ENCODE data around the gene TRABD2B. TPM values are rescaled to one million over a fixed set of nuclear protein-coding genes. Genes with fewer than 3 reads are reported as not detected.

TRABD2B gene
- total RNA-seq, 1 experiment from 2014 or later, result 0.05 TPM

DNA sequence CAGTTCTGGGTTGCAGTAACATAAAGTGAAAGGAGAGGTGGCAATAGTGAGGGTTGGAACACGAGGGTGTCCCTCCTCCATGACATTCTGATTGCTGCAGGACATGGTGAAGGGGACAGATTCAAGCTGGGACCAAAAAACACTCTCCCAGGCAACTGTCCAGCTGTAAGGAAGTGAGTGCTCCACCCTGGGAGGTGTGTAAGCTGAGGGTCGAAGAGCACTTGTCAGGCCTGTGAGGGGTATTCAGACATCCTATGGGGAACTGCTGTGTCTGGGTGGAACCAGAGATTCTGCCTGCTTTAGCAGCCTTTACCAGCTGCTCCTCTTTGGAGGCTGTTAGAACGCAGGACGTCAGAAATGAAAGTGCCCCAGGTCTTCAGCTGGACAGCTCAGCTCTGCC, 212.1 kb downstream of the TRABD2B start:
- ChIA-PET CTCF (interaction anchor here (2.3 kb wide), 1 partner anchor 146 kb away, joined by 6 read pairs; no protein-coding TSS in a partner anchor), RAD21 (ENCODE audit: low non-redundant PET in 1 of 2, low total read pairs in 2 of 2, uncharacterized antibody in 2 of 2, unreplicated experiment in 2 of 2) (no interaction called here), POLR2A (no interaction called here)
- ATAC-seq (no peak), DNase-seq (ENCODE audit: low read depth, low spot score) (no peak)
- Histone ChIP-seq H3K4me1 (ENCODE audit: control insufficient read depth in 1 of 2, insufficient read depth in 2 of 2, low read length in 2 of 2) (no peaks in the 10 kb centered on the region), H3K27me3 (ENCODE audit: insufficient read depth, low read length) (peaks cover 3% of the 10 kb centered on the region; the same call in 1 of the 2 replicates), H3K9me2 (ENCODE audit: insufficient read depth) (no peaks in the 10 kb centered on the region), H3K4me2 (ENCODE audit: low read length) (no peak overlapping the region), H3K9me3 (ENCODE audit: control insufficient read depth in 1 of 2, insufficient read depth in 1 of 2, low read depth in 1 of 2, low read length in 2 of 2) (no peaks in the 10 kb centered on the region), H3K79me2 (ENCODE audit: insufficient read depth, low read length) (no peaks in the 10 kb centered on the region), H3K4me3 (replicated peaks in 1 of 2; ENCODE audit: low read depth in 1 of 2, low read length in 2 of 2) (no peak overlapping the region), H3K27ac (ENCODE audit: low read depth, low read length) (no peak overlapping the region), H2AFZ (ENCODE audit: low read depth, low read length, poor library complexity, severe bottlenecking) (no peak overlapping the region), H3K9ac (ENCODE audit: low read length) (no peak overlapping the region), H4K20me1 (ENCODE audit: insufficient read depth) (no peaks in the 10 kb centered on the region), H3K36me3 (ENCODE audit: control insufficient read depth in 1 of 2, insufficient read depth in 2 of 2, low read length in 2 of 2) (no peaks in the 10 kb centered on the region)
- BruUV-seq (replicated peaks), result no TSS peak
- intact Hi-C loops (cut with micrococcal nuclease), result loop anchor here (5.0 kb wide), 1 partner anchor 147 kb away; no protein-coding TSS in a partner anchor
- no peak for TF ChIP-seq CEBPB (IDR thresholded peaks at IDR 0.05; ENCODE audit: low read depth)
- TF ChIP-seq, protein P1, sequence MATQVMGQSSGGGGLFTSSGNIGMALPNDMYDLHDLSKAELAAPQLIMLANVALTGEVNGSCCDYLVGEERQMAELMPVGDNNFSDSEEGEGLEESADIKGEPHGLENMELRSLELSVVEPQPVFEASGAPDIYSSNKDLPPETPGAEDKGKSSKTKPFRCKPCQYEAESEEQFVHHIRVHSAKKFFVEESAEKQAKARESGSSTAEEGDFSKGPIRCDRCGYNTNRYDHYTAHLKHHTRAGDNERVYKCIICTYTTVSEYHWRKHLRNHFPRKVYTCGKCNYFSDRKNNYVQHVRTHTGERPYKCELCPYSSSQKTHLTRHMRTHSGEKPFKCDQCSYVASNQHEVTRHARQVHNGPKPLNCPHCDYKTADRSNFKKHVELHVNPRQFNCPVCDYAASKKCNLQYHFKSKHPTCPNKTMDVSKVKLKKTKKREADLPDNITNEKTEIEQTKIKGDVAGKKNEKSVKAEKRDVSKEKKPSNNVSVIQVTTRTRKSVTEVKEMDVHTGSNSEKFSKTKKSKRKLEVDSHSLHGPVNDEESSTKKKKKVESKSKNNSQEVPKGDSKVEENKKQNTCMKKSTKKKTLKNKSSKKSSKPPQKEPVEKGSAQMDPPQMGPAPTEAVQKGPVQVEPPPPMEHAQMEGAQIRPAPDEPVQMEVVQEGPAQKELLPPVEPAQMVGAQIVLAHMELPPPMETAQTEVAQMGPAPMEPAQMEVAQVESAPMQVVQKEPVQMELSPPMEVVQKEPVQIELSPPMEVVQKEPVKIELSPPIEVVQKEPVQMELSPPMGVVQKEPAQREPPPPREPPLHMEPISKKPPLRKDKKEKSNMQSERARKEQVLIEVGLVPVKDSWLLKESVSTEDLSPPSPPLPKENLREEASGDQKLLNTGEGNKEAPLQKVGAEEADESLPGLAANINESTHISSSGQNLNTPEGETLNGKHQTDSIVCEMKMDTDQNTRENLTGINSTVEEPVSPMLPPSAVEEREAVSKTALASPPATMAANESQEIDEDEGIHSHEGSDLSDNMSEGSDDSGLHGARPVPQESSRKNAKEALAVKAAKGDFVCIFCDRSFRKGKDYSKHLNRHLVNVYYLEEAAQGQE (IDR thresholded peaks at IDR 0.05; ENCODE audit: low read depth), result no peak
- TF ChIP-seq EZH2phosphoT487 (IDR thresholded peaks at IDR 0.05; ENCODE audit: borderline replicate concordance), result no peak
- no peak for TF ChIP-seq ZNF274 (IDR thresholded peaks at IDR 0.05; ENCODE audit: low read depth, low read length)
- no peak for TF ChIP-seq SIN3A (IDR thresholded peaks at IDR 0.05; ENCODE audit: low read depth)
- TF ChIP-seq RAD21 (IDR thresholded peaks at IDR 0.05; ENCODE audit: low read depth), result no peak
- TF ChIP-seq ZFX (IDR thresholded peaks at IDR 0.05), result no peak
- TF ChIP-seq, protein P2, sequence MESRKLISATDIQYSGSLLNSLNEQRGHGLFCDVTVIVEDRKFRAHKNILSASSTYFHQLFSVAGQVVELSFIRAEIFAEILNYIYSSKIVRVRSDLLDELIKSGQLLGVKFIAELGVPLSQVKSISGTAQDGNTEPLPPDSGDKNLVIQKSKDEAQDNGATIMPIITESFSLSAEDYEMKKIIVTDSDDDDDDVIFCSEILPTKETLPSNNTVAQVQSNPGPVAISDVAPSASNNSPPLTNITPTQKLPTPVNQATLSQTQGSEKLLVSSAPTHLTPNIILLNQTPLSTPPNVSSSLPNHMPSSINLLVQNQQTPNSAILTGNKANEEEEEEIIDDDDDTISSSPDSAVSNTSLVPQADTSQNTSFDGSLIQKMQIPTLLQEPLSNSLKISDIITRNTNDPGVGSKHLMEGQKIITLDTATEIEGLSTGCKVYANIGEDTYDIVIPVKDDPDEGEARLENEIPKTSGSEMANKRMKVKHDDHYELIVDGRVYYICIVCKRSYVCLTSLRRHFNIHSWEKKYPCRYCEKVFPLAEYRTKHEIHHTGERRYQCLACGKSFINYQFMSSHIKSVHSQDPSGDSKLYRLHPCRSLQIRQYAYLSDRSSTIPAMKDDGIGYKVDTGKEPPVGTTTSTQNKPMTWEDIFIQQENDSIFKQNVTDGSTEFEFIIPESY (IDR thresholded peaks at IDR 0.05; ENCODE audit: extremely low read depth, insufficient replicate concordance, low read length), result no peak
- TF ChIP-seq, protein P3, sequence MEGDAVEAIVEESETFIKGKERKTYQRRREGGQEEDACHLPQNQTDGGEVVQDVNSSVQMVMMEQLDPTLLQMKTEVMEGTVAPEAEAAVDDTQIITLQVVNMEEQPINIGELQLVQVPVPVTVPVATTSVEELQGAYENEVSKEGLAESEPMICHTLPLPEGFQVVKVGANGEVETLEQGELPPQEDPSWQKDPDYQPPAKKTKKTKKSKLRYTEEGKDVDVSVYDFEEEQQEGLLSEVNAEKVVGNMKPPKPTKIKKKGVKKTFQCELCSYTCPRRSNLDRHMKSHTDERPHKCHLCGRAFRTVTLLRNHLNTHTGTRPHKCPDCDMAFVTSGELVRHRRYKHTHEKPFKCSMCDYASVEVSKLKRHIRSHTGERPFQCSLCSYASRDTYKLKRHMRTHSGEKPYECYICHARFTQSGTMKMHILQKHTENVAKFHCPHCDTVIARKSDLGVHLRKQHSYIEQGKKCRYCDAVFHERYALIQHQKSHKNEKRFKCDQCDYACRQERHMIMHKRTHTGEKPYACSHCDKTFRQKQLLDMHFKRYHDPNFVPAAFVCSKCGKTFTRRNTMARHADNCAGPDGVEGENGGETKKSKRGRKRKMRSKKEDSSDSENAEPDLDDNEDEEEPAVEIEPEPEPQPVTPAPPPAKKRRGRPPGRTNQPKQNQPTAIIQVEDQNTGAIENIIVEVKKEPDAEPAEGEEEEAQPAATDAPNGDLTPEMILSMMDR (IDR thresholded peaks at IDR 0.05 in 2 of 3, conservative IDR thresholded peaks at IDR 0.05 in 1 of 3; ENCODE audit: borderline replicate concordance in 1 of 3, insufficient read depth in 1 of 3, low read depth in 2 of 3, low read length in 2 of 3), result no peak
- no peak for TF ChIP-seq YY1 (IDR thresholded peaks at IDR 0.05; ENCODE audit: extremely low read depth, insufficient replicate concordance, low read depth, low read length)
- no peak for TF ChIP-seq EGR1 (IDR thresholded peaks at IDR 0.05; ENCODE audit: low read depth)
- TF ChIP-seq ELF1 (IDR thresholded peaks at IDR 0.05; ENCODE audit: borderline replicate concordance, low read depth), result no peak
- no peak for TF ChIP-seq FOSL1 (IDR thresholded peaks at IDR 0.05; ENCODE audit: low read depth)
- no peak for TF ChIP-seq JUND (IDR thresholded peaks at IDR 0.05)
- TF ChIP-seq, protein P4, sequence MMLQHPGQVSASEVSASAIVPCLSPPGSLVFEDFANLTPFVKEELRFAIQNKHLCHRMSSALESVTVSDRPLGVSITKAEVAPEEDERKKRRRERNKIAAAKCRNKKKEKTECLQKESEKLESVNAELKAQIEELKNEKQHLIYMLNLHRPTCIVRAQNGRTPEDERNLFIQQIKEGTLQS (IDR thresholded peaks at IDR 0.05), result no peak
- TF ChIP-seq CBX3 (IDR thresholded peaks at IDR 0.05; ENCODE audit: low read depth), result no peak
- TF ChIP-seq SRF (IDR thresholded peaks at IDR 0.05; ENCODE audit: low read depth), result no peak
- no peak for TF ChIP-seq POLR2A (IDR thresholded peaks at IDR 0.05; ENCODE audit: borderline replicate concordance, extremely low read depth, insufficient read depth, insufficient read length)
- no peak for TF ChIP-seq SP1 (IDR thresholded peaks at IDR 0.05; ENCODE audit: low read depth)
- TF ChIP-seq, protein P5, sequence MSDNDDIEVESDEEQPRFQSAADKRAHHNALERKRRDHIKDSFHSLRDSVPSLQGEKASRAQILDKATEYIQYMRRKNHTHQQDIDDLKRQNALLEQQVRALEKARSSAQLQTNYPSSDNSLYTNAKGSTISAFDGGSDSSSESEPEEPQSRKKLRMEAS (IDR thresholded peaks at IDR 0.05), result no peak

Data from HCT116 (cell line).